ENCODE results near the gene ATP6V0B. TPM values are rescaled to one million over a fixed set of nuclear protein-coding genes. Genes with fewer than 3 reads are reported as not detected.
A peak's percentile ranks its signal among the peaks of the same experiment; 100 is the strongest.

Gene ATP6V0B
- total and polyA plus RNA-seq, 9 of the 15 experiments (the other 6 are each of a cell fraction or from before 2014, with no cell fraction given) = 137 to 328 (median 220) TPM

- TF ChIP-seq DIDO1 (tag; IDR thresholded peaks at IDR 0.05; ENCODE audit: low read depth) = 0 out of 2 replicates have a peak, but pooled peaks have one; percentile 7
- no peak for TF ChIP-seq ZNF224 (CRISPR knock-in tag; IDR thresholded peaks at IDR 0.05)
- no peak for TF ChIP-seq MCM7 (IDR thresholded peaks at IDR 0.05)
- no peak for TF ChIP-seq PTBP1 (IDR thresholded peaks at IDR 0.05; ENCODE audit: low read depth, low read length)
- no peak for TF ChIP-seq BRF1 (IDR thresholded peaks at IDR 0.05; ENCODE audit: borderline replicate concordance, extremely low read depth, insufficient read length)
- TF ChIP-seq HDAC1 (IDR thresholded peaks at IDR 0.05) = peak in 1 of 2 experiments; percentile 97; a peak in 2 of 4 replicates
- TF ChIP-seq ZNF134 (CRISPR knock-in tag; conservative IDR thresholded peaks at IDR 0.05) = no peak
- no peak for TF ChIP-seq ATF1 (CRISPR knock-in tag; IDR thresholded peaks at IDR 0.05)
- TF ChIP-seq ATF1 (tag; IDR thresholded peaks at IDR 0.05) = peak; percentile 90
- no peak for TF ChIP-seq SNIP1 (IDR thresholded peaks at IDR 0.05; ENCODE audit: low read depth)
- no peak for TF ChIP-seq TAF9B (IDR thresholded peaks at IDR 0.05; ENCODE audit: partially characterized antibody)
- no peak for TF ChIP-seq ZNF280B (CRISPR knock-in tag; IDR thresholded peaks at IDR 0.05)
- TF ChIP-seq YY1 (IDR thresholded peaks at IDR 0.05; ENCODE audit: borderline replicate concordance in 1 of 3, control insufficient read depth in 1 of 3, extremely low read depth in 1 of 3, insufficient read depth in 3 of 3, insufficient read length in 1 of 3, insufficient replicate concordance in 2 of 3, low read depth in 1 of 3, low read length in 2 of 3) = peak in 2 of 3 experiments; percentile 4 to 62
- TF ChIP-seq TGIF2 (CRISPR knock-in tag; IDR thresholded peaks at IDR 0.05) = 0 out of 2 replicates have a peak, but pooled peaks have one; percentile 71
- TF ChIP-seq EGR1 (conservative IDR thresholded peaks at IDR 0.05) = peak; percentile 88
- no peak for TF ChIP-seq ZKSCAN8 (CRISPR knock-in tag; IDR thresholded peaks at IDR 0.05)
- peak; percentile 50; the same call in 1 of the 2 replicates for TF ChIP-seq KLF13 (tag; IDR thresholded peaks at IDR 0.05; ENCODE audit: borderline replicate concordance, low read depth)
- TF ChIP-seq CAMTA2 (CRISPR knock-in tag; conservative IDR thresholded peaks at IDR 0.05) = 0 out of 2 replicates have a peak, but pooled peaks have one; percentile 80
- peak; percentile 96 for TF ChIP-seq LCOR (CRISPR knock-in tag; IDR thresholded peaks at IDR 0.05)
- TF ChIP-seq TFE3 (CRISPR knock-in tag; IDR thresholded peaks at IDR 0.05) = 0 out of 2 replicates have a peak, but pooled peaks have one; percentile 1
- TF ChIP-seq ZBTB2 (IDR thresholded peaks at IDR 0.05) = peak; percentile 51; the same call in 1 of the 2 replicates
- TF ChIP-seq JUN (IDR thresholded peaks at IDR 0.05; ENCODE audit: borderline replicate concordance, low read depth, low read length) = peak; percentile 78
- TF ChIP-seq JUN (CRISPR knock-in tag; IDR thresholded peaks at IDR 0.05; ENCODE audit: borderline replicate concordance) = peak; percentile 97; the same call in 1 of the 2 replicates
- no peak for TF ChIP-seq GATA2 (CRISPR knock-in tag; IDR thresholded peaks at IDR 0.05)
These were observed 28.3 kb upstream of the ATP6V0B start, which contains the start of gene IPO13 (continued) for GRCh38 chr1:43946236-43947060.

Data from K562 (cell line).